Measurements from ENCODE around the gene STAT5A.

DNA sequence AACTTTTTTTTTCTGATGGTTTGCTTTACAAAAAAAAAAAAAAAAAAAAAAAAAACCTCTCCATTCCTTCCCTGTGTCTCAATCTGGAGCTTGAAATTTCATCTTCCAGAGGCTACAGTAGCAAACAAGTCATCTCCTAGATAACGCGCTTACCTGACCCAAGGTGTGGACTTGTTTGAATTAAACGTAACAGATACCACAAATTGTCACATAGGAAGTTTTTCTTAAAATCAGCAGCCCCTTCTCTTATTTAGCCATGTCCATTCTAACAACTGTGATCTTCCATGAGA lies 14.1 kb upstream of the STAT5A start:
- TF ChIP-seq, protein P1, sequence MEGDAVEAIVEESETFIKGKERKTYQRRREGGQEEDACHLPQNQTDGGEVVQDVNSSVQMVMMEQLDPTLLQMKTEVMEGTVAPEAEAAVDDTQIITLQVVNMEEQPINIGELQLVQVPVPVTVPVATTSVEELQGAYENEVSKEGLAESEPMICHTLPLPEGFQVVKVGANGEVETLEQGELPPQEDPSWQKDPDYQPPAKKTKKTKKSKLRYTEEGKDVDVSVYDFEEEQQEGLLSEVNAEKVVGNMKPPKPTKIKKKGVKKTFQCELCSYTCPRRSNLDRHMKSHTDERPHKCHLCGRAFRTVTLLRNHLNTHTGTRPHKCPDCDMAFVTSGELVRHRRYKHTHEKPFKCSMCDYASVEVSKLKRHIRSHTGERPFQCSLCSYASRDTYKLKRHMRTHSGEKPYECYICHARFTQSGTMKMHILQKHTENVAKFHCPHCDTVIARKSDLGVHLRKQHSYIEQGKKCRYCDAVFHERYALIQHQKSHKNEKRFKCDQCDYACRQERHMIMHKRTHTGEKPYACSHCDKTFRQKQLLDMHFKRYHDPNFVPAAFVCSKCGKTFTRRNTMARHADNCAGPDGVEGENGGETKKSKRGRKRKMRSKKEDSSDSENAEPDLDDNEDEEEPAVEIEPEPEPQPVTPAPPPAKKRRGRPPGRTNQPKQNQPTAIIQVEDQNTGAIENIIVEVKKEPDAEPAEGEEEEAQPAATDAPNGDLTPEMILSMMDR (conservative IDR thresholded peaks at IDR 0.05), result no peak
- no peak for TF ChIP-seq EZH2 (IDR thresholded peaks at IDR 0.05; ENCODE audit: low read depth)

Data from PC-9 (cell line).